HG03196 (cell line): Measurements from ENCODE around the gene EP400.

ENCODE experiments used
- ATAC-seq: cut with Tn5 transposase; IDR thresholded peaks from one replicate; pipeline ENCODE4 v1.9.1; 2021; ENCODE audit not compliant: unreplicated experiment

EP400 gene

DNA sequence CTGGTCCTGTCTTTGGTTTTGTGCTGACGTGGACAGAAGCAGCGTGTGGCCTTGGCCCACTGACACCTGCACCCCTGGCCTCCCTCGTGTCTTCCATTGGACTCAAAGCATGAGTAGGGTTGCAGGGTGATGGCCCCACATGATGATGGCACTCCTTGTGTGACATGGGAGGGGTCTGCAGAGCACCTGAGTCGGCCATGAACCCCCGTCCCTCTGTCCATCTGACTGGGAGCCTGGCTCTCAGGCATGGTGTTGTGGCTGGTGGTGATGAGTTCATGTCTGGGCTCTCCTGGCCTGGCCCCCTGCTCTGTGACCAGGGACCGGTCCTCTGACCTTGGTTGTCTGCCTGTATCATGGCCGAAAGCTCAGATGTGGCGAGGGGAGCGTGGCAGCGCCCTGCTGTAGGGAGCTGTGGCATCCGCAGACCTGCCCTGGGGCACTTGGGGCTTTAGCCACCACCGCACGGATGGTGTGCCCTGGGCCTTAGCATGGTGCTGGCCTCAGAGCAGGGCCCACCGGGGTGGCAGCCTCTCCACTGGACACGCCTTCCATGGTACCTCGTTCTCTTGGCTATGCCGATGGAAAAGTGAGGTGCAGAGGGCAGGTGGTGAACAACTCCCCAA is 38.6 kb upstream of the EP400 start:
- no peak for ATAC-seq

DNA sequence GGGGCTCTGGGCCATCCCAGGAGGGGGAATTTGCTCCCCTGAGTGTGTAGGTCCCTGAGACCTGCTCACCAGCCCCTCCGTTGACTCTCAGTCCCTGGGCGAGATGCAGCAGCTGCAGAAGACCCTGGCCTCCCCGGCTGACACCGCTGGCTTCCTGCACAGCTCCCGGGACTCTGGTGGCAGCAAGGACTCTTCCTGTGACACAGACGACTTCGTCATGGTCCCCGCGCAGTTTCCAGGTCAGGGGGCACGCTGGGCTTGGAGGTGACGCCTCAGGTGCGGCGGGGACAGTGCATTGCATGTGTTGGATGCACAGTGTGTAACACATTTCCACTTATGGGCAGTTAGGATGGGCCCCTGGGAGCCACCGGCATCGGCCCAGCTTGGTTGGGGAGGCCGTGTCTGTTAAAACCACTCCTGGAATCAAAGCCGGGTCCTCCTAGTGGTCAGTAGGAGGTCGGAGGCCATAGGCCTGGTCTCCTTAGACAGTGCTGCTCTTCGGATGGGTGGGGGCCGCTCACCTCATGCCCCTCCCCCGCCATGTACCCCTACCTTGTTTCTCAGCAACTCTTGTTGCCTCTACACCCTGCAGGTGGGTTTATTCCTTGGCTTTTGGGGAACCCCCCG is 37.8 kb upstream of the EP400 start:
- ATAC-seq, result no peak

DNA sequence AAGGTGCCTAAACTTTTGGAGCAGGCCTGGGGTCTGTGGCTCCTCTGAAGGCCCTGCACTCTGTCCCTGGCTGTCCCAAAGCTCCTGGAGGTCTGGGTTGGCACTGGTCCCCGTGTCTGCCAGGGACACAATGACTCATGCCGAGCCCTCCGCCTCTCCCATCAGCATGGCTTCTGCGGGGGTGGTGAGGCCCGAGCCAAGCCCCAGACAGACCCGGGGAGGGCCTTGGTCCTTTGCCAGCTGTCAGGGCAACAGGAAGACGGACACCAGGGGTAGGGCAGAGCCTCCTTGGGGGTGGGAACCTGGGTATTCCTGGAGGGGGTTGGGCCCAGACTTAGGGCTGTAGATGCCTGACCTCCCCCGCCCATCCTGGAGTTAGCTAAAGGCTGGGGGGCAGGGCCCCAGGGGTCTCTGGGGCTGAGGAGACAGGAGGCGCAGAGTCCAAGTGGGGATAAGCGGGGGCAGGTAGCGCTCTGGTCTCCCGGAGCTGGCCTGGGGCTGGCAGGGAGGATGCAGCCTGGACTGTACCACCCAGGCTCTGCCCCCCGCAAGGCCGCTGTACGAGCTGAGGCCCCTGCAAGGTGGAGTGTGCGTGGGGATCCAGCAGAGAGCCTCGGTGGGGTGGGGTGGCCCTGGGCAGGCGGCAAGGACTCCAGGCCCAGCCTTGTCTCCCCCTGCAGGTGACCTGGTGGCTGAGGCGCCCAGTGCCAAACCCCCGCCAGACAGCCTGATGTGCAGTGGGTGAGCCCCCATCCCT is 37.0 kb upstream of the EP400 start:
- ATAC-seq, result no peak

DNA sequence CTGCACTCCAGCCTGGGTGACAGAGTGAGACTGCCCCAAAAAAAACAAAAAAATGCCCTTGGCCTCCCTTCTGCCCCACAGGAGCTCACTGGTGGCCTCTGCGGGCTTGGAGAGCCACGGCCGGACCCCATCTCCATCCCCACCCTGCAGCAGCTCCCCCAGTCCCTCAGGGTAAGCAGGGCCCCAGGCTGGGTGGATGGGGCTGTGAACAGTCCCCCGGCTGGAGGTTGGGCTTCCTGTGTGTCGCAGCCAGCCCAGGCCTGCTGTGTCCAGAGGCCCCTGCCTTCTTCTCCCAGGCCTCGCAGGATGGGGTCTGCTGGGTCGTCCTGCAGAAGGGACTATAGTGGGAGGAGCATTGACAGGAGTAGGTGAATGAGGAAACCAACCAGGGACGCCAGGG is 36.1 kb upstream of the EP400 start:
- ATAC-seq, result no peak

DNA sequence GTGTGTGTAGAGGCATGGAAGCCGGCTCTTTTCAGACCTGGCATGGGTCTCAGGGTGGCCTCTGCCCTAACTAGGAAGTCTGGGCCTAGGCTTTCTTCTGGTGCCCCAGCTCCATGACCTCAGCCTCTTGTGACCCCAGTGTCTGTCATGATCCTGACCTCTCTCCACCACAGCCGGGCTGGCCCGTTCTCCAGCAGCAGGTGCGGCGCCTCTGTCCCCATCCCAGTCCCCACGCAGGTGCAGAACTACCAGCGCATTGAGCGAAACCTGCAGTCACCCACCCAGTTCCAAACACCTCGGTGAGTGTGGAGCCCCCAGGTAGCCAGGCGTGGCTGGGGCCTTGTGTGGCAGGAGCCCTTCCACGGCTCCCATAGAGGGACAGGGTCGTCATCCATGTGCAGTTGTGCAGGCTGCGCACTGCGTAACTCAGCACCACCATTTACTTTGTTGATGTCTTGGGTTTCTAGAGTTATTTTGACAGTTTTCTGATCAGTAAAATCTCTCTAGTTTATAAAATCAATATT is 35.5 kb upstream of the EP400 start:
- ATAC-seq, result no peak

DNA sequence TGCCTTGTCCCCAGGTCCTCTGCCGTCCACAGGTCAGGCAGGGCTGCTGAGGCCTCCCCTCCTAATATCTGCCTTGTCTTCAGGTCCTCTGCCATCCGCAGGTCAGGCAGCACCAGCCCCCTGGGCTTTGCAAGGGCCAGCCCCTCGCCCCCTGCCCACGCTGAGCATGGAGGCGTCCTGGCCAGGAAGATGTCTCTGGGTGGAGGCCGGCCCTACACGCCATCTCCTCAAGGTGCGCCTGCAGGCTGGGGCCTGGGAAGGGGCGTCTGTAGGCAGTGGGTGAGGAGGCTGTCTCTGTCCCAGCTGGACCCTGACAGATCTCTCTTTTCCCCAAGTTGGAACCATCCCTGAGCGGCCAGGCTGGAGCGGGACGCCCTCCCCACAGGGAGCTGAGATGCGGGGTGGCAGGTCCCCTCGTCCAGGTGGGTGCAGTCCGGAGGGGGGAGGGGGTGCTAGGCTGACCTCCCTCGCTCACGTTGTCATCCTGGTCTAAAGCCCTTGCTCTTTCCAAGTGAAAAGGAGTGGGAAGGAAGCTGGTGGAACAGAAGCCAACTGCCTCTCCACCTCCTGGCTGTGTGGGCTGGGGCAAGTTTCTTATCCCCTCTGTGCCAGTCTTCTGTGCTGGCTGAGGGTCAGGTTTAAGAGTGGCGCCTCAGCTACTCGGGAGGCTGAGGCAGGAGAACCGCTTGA is 34.6 kb upstream of the EP400 start:
- no peak for ATAC-seq

DNA sequence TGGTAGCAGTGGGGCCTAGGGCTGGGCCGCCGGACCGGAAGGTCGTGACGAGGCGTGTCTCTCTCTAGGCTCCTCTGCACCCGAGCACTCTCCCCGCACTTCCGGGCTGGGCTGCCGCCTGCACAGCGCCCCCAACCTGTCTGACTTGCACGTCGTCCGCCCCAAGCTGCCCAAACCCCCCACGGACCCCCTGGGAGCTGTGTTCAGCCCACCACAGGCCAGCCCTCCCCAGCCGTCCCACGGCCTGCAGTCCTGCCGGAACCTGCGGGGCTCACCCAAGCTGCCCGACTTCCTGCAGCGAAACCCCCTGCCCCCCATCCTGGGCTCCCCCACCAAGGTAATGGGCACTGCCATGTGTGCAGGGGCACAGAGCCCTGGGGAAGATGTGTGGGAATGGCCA is 33.9 kb upstream of the EP400 start:
- ATAC-seq, result no peak

DNA sequence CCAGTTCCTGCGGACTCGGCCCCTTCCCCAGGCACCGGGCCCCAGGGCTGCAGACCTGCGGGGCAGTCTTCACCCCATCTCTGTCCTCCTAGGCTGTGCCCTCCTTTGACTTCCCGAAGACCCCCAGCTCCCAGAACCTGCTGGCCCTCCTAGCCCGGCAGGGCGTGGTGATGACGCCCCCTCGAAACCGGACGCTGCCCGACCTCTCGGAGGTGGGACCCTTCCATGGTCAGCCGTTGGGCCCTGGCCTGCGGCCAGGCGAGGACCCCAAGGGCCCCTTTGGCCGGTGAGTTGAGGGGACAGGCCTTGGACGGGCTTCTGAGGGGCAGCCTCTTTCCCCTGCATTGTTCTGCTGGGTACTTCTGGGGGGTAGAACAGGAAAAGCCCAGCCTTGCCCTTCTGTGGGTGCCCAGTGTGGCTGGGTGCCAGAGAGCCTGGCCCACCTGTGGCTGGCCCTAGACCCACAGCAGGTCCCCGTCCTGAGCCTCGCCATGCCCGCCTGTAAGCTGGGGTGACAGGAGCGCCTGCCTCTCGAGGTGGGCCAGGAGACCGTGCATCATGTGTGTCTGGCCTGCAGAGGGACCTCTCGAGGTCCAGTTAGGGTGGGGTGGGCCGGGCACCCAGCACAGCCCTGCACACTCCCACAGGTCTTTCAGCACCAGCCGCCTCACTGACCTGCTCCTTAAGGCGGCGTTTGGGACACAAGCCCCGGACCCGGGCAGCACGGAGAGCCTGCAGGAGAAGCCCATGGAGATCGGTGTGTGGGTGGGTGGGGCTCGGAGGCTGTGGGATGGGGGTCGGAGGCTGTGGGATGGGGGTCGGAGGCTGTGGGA is 33.2 kb upstream of the EP400 start:
- ATAC-seq, result no peak

DNA sequence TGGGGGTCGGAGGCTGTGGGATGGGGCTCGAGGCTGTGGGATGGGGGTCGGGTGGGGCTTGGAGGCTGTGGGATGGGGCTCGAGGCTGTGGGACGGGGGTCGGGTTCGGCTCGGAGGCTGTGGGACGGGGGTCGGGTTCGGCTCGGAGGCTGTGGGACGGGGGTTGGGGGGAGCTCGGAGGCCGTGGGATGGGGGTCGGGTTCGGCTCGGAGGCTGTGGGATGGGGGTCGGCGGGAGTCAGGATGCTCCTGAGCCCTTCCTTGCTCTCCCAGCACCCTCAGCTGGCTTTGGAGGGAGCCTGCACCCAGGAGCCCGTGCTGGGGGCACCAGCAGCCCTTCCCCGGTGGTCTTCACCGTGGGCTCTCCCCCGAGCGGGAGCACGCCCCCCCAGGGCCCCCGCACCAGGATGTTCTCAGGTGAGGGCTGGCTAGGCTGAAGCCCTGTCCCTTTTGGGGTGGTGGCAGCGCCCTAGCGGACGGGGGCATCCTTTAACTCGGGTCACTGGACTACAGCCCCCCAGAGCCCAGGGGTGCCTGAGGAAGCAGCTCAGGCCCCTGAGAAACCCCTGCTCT is 32.5 kb upstream of the EP400 start:
- no peak for ATAC-seq

DNA sequence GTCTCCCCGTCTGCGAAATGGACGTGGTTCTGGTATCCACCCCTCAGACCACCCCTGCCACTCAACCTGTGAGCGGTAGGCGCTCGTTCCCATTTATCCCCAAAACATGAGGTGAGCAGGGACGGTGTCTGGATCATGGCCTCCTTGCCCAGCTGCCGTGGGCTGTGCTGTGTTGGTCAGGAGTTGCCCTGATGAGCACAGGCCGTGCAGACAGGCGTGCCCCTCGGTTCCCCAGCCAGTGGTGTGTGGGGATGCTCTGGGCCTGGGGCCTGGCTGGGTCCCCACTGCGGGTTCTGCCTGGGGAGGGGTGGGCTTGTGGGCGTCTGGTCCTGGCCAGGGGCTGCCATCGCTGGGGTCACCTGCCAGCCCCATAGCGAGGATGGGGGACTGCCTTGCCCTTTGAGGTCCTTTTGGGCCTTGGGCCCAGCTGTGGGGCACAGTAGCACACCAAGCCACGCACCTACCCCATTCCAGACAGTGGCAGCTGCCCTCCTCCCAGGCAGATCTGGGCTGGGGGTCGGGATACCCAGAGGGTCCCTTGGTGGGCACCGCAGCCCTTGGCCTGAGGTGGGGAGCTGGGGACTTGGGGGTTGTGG is 31.9 kb upstream of the EP400 start:
- ATAC-seq, result no peak

DNA sequence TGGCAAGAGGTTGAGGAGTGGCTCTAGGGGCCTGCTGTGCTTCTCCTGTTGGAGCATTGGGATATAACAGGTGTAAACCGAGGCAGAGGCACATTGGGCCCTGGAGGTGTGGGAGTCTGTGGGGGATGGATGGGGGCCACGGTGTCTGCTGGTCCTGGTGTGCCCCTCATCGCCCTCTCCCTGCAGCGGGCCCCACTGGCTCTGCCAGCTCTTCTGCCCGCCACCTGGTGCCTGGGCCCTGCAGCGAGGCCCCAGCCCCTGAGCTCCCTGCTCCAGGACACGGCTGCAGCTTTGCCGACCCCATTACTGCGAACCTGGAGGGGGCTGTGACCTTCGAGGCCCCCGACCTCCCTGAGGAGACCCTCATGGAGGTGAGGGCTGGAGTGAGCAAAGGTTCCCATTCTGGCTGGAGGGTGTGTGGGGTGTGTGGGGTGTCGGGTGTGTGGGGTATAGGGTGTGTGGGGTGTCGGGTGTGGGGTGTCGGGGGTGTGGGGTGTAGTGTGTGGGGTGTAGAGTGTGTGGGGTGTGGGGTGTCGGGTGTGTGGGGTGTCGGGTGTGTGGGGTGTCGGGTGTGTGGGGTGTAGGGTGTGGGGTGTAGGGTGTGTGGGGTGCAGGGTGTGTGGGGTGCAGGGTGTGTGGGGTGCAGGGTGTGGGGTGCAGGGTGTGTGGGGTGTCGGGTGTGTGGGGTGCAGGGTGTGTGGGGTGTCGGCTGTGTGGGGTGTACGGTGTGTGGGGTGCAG is 31.3 kb upstream of the EP400 start:
- no peak for ATAC-seq

DNA sequence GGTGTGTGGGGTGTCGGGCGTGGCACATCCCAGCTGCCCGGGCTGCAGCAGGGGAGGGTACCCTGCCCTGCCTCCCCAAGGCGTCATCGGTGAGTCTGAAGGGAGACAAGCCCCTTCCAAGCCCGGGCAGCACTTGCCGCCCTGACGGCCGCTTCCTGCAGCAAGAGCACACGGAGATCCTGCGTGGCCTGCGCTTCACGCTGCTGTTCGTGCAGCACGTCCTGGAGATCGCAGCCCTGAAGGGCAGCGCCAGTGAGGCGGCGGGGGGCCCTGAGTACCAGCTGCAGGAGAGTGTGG is 30.7 kb upstream of the EP400 start:
- no peak for ATAC-seq

DNA sequence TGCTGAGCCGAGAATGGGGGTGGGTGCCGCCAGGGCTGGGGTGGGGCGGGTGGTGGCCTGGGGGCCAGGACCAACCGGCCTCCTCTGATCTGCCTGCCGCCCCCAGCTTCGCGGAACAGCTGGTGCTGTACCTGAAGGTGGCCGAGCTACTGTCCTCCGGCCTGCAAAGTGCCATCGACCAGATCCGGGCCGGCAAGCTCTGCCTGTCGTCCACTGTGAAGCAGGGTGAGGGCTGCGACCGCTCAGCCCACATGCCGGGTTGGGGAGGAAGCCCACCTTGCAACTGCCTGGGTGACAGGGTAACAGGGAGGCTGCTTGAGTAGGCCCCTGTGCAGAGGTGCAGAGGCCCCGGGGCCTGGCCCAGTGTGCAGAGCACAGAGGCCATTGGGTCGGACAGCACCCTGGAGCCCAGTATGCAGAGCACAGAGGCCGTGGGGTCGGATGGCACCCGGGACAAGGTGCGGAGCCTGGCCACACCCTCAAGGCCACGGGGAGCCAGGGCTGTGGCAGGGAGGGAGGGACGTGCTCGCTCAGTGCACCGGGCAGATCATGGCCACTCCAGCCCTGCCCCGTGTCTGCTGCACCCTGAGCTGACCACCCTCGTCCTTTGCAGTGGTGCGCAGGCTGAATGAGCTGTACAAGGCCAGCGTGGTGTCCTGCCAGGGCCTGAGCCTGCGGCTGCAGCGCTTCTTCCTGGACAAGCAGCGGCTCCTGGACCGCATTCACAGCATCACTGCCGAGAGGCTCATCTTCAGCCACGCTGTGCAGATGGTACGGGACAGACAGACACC is 30.2 kb upstream of the EP400 start:
- ATAC-seq, result no peak

DNA sequence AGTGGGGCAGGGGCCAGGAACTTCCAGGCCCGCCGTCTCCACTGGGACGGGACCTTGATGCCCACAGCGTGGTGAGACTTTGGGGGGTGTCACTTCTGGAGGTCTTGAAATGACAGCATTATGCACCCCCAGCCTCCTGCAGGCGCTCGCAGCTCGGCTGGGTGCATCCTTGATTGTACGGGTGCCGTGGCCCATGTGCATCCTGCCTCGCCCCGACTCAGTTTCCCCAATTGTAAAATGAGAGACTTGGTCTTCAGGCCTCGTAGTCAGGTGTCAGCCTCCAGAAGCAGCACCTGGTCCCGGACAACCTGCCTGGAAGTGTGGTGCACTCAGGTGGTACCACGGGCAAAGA is 29.6 kb upstream of the EP400 start:
- ATAC-seq, result no peak

DNA sequence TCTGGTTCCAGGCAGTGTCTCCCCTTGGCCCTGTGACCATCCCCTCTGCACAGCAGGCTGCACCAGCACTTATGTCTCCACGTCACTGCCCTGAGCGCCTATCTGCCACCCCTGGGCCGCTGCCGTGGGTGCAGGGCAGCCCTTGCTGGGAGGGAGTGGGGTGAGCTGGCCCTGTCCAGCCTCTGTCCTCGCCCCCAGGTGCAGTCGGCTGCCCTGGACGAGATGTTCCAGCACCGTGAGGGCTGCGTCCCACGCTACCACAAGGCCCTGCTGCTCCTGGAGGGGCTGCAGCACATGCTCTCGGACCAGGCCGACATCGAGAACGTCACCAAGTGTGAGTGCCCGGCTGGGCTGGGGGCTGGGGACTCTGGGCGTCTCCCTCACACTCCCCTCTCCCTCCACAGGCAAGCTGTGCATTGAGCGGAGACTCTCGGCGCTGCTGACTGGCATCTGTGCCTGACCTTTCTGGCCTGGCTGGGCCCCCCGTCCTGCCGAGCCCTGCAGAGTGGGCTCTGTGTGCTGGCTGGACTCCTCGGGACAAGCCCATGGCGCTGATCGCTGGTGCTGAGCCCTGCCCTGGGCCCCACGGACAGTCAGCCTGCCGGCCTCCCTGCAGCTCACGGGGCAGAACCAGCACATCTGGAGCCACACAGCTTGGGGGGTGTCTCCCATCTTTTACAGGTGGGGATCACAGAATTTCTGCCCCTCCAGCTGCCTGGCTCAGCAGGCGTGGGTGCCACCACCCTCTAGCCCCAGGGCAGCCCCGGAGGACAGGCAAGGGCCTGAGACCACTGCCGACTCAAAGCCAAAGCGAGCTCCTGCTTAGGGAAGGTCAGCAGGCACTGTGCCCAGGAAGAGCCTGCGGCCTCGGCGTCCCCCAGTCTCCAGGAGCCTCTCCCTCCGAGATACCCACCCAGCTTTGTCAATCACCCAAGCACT is 28.6 kb upstream of the EP400 start:
- ATAC-seq, result no peak

DNA sequence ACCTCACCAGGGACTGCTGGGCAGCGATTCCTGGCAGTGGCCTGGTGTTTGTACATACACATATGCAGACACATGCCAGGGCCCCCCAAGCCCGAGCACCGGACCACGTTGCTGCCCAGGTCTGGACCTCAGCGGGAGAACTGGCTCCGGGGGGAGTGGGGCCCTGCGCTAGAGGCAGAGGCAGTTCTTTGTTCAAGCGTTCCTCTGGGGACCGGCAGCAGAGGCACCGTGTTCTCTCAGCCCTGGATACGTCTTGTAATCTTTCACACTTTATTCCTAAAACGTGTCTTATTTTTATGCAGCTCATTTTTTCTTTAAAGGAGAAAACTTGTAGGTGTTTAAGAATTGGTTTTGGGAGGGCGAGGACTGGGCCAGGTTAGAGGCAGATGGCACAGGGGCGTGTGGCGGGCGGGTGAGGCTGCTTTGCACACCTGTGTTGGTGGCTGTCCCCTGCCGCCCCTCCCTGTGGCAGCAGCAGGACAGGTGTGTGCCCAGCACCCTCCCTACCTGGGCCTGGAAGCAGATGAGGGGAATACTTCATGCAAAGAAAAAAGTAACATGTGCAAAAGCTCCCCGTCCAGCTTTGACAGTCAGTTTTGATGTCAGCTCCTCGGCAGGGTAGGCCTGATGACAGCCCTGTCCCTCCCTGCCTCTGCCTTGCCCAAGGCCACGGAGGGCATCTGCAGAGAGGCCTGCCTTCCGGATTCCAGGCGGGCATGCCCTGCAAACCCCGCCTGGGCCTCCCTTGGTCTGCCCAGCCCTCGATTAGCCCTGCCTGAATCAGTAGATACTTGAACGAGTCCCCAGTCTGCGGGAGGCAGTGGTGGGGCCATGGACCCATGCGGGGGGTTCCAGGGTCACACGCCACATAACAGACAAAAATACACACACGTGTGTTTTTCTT is 27.6 kb upstream of the EP400 start:
- no peak for ATAC-seq

DNA sequence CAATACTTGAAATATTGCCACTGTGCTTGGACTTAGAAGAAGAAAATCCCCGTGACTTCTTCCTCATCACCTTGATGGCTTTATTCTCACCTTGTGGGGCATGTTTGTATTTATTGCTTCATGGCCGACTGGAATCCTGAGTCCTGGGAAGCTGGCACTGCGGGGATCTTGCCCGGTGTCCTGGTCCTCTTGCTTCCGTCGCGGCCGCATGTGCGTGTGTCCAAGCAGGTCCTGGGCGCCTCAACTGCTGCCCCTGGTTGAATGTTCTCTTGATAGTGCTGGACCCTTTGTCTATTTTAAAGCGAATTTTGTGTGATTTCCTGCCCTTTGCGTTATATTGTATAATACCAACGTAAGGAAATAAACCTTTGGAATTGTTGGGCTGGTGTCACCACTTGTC is 27.0 kb upstream of the EP400 start:
- no peak for ATAC-seq
